Measurements from ENCODE around the gene PHTF2. TPM values are rescaled to one million over a fixed set of nuclear protein-coding genes. Genes with fewer than 3 reads are reported as not detected.

The PHTF2 gene
- total RNA-seq, result 4.2 and 5.5 TPM in 2 replicates

DNA sequence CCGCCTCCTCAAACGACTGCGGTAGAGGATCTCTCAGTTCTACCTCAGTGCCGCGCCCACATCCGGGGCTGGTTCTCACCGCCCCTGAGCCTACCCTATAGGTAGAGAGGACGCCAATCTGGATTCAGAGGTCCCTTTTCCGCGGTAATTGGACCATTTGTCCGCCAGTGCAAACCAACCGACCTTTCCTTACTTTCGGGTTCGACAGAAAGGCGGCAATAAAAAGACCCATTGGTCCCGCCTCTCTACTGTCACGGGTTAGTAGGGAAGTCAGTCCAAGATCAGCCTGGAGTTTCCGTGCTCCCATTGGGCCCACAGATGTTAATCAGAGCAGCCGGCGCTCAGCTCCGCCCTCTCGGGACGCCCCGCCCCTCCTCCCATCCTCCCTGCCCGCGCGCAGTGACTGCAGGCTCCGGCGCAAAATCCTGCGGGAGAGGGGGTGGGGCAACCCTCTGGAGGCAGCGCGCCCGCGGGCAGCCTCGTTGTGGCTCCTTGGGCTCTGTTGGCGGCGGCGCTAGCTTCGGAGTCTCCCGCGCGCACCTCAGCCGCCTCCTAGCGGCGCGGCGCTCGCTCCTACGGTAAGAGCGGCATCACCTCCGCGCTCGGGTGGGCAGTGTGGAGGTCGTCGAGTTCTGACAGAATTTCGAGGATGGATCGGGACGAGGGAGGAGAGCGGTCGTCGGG is at the start of gene PHTF2, which contains the start of gene TMEM60:
Gene PHTF2 (plus strand): TSS at position 380 of the 684 bp plus-strand sequence.
Gene TMEM60 (minus strand): TSS at position 41 of the 684 bp plus-strand sequence. CDS start 4,061 bp downstream, outside the sequence.
- no peaks in the 10 kb centered on the region for H3K36me3 ChIP-seq (ENCODE audit: control insufficient read depth, insufficient read depth, low read length)
- H3K4me3 ChIP-seq (ENCODE audit: low read depth, low read length), result peak within 1 kb of the TSS; percentile 96
- no peaks in the 10 kb centered on the region for H3K27me3 ChIP-seq (ENCODE audit: control insufficient read depth, insufficient read depth, low read length)
- TF ChIP-seq, protein P1, sequence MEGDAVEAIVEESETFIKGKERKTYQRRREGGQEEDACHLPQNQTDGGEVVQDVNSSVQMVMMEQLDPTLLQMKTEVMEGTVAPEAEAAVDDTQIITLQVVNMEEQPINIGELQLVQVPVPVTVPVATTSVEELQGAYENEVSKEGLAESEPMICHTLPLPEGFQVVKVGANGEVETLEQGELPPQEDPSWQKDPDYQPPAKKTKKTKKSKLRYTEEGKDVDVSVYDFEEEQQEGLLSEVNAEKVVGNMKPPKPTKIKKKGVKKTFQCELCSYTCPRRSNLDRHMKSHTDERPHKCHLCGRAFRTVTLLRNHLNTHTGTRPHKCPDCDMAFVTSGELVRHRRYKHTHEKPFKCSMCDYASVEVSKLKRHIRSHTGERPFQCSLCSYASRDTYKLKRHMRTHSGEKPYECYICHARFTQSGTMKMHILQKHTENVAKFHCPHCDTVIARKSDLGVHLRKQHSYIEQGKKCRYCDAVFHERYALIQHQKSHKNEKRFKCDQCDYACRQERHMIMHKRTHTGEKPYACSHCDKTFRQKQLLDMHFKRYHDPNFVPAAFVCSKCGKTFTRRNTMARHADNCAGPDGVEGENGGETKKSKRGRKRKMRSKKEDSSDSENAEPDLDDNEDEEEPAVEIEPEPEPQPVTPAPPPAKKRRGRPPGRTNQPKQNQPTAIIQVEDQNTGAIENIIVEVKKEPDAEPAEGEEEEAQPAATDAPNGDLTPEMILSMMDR (IDR thresholded peaks at IDR 0.05; ENCODE audit: insufficient read depth, low read length, severe bottlenecking), result peak; percentile 76
- FAIRE-seq, result no peak
- peak; percentile 99 for DNase-seq (ENCODE audit: low read depth)

DNA sequence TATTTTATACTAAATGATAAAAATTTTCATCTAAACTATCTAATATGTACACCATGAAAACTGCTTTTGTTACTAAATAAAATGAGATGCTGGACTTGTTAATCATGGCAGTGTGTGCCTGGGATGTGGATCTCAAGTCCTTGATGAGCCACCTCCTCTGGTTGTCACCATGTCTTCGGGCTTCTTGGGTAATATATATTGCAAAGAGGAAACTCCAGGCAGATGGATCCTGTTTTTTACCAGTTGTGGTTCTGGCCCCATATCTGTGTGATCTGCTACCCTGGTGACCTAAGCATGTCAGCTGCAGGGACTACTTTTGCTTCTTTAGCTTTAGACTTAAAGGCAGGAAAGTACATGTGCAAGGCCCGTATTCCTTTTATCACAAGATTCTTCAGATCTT is 46.6 kb upstream of the PHTF2 start:
- peaks cover 1% of the 10 kb centered on the region for H3K36me3 ChIP-seq (ENCODE audit: control insufficient read depth, insufficient read depth, low read length)
- no peak overlapping the region for H3K4me3 ChIP-seq (ENCODE audit: low read depth, low read length)
- DNase-seq (ENCODE audit: low read depth) (no peak), FAIRE-seq (no peak)
- TF ChIP-seq, protein P1 (IDR thresholded peaks at IDR 0.05; ENCODE audit: insufficient read depth, low read length, severe bottlenecking), result no peak
- no peaks in the 10 kb centered on the region for H3K27me3 ChIP-seq (ENCODE audit: control insufficient read depth, insufficient read depth, low read length)

DNA sequence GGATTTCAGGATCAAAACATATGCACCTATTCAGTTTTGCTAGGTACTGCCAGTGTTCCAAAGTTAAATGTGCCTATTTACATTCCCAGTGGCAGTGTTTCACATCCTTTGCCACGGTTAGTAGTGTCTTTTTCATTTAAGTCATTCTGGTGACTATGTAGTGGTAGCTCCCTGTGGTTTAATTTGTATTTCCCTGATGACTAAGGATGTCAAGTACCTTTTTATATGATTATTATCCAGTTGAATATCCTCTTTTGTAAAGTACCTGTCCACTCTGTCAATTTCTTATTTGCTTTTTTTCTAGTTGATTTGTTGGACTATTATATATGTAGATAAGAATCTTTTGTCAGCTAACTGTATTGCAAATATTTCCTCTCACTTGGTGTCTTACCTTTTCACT is 45.4 kb upstream of the PHTF2 start:
- H3K36me3 ChIP-seq (ENCODE audit: control insufficient read depth, insufficient read depth, low read length), result peaks cover 1% of the 10 kb centered on the region
- no peaks in the 10 kb centered on the region for H3K27me3 ChIP-seq (ENCODE audit: control insufficient read depth, insufficient read depth, low read length)
- DNase-seq (ENCODE audit: low read depth) (no peak), FAIRE-seq (no peak)
- no peak overlapping the region for H3K4me3 ChIP-seq (ENCODE audit: low read depth, low read length)
- TF ChIP-seq, protein P1 (IDR thresholded peaks at IDR 0.05; ENCODE audit: insufficient read depth, low read length, severe bottlenecking), result no peak

DNA sequence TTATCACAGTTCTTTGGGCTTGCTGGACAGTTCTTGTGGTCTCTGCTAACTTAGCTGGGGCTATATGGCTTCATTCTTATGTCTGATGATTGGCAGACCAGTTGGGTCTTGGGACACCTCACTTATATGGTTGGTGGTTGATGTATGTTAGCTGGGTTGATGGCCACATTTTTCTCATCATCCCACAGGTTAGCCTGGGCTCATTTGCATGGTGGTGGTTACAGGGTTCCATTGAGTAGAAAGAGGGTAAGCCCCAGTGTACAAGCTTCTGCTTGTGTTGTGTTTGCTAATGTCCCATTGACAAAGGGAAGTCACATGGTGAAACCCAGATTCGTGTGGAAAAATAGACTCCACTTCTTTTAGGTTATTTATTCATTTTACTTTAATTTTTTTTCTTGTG is 41.0 kb upstream of the PHTF2 start:
- DNase-seq (ENCODE audit: low read depth) (no peak), FAIRE-seq (no peak)
- no peaks in the 10 kb centered on the region for H3K27me3 ChIP-seq (ENCODE audit: control insufficient read depth, insufficient read depth, low read length)
- TF ChIP-seq, protein P1 (IDR thresholded peaks at IDR 0.05; ENCODE audit: insufficient read depth, low read length, severe bottlenecking), result no peak
- no peaks in the 10 kb centered on the region for H3K36me3 ChIP-seq (ENCODE audit: control insufficient read depth, insufficient read depth, low read length)
- no peak overlapping the region for H3K4me3 ChIP-seq (ENCODE audit: low read depth, low read length)

DNA sequence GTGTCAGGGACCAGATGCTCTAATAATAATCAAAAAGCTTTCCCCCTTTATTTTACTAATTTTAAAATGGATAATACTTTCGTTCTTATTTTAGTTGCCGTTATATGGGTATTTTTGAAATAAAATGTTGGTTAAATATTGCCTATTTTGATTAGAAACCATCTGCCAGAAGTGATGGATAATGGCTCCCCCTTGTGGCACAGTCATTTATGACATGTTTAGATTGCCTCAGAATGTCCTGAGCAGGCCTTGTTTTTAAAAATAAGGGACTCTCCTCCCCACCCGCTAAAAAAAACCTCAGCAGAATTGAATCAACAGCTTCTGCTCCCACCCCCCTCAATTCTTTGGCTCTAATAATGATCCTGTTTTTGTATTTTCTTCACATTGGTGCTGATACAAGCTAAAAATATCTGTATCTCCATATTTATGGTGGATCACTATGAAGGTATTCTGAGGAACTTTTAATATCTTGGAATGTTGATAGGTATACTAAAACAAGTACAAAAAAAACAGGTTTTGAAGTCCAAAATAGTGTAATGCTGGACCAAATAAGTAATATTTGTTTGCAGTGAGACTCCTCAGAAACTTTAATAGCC is 39.2 kb upstream of the PHTF2 start:
- Histone ChIP-seq H3K36me3 (ENCODE audit: control insufficient read depth, insufficient read depth, low read length) (no peaks in the 10 kb centered on the region), H3K27me3 (ENCODE audit: control insufficient read depth, insufficient read depth, low read length) (no peaks in the 10 kb centered on the region), H3K4me3 (ENCODE audit: low read depth, low read length) (no peak overlapping the region)
- TF ChIP-seq, protein P1 (IDR thresholded peaks at IDR 0.05; ENCODE audit: insufficient read depth, low read length, severe bottlenecking), result peak; percentile 50
- DNase-seq (ENCODE audit: low read depth) (peak; percentile 70), FAIRE-seq (no peak)

All from bronchial epithelial cell (primary cell).